HTR-8/SVneo (cell line): Measurements from ENCODE around the gene ABCA4.

Source experiments
- DNase-seq: peaks from one replicate; pipeline ENCODE4 v3.0.0; 2011; ENCODE audit warnings: low spot score, mixed read lengths; ENCODE audit not compliant: insufficient read length
- FAIRE-seq: peaks from 2 replicates; lab custom pipeline; 2011; peaks lifted over from hg19 to GRCh38; lab: Jason Lieb, UNC

ABCA4 gene

DNA sequence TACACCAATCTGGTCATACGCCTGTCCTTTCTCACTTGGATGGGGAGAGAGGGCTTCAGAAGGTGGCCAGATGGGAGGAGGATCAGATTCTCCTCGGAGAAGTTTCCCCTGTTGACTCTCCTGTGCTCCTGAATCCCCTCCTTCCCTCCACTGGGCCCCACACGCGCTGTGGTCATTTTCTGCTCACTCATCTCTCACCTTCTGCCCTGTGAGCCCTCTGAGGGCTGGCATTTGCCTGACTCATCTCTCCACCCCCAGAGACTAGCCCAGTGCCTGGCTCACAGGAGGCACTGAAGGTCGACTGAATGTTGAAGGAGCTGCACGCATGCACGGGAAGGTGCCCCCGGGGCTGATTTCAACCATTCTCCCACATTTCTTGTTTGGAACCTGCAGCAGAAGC is 14.2 kb downstream of the ABCA4 start:
- DNase-seq (no peak), FAIRE-seq (no peak)

DNA sequence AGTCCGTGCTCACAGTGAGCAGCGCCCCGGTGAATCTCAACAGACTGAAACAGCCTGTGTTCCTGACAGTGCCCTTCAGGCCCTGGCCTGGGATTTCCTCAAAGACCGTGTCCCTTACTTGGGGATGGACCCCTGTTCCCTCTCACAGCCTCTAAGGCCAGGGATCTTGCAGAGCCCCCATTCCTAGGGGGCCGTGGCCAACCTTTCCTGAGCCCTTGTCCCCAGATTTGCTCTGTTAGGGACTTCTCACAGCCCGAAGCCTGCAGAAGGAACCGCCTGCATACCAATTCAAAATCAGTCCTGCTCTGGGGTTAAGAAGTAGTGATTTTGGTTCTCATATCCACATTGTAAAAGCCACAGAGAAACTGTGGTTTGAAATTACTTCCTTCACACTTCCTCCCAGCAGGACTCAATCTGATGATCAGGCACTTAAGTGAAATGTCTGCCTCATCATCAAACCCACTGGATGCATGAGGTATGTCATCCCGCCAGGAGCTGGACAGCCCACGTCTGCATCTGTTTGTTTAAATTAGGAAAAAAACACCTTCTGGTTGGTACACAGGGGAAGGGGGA is 14.9 kb downstream of the ABCA4 start:
- no peak for FAIRE-seq
- DNase-seq, result no peak

DNA sequence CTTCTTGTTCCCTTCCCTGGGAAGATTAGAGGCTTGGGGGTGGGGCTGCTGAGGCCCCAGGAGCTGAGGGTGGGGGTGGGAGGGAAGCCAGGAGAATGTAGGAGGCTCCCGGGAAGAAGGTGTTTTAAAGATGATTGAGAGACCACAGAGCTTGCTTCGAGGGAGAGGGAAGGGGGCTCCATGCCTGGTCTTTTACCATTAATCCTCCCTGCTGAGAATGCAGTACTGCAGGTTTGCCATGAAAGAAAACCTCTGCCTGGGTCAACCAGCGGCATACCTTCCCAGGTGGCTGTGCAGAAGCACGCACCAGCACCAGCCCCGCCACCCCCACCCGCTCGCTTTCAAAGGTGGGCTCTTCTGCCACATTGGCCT is 15.4 kb downstream of the ABCA4 start:
- FAIRE-seq (no peak), DNase-seq (no peak)

DNA sequence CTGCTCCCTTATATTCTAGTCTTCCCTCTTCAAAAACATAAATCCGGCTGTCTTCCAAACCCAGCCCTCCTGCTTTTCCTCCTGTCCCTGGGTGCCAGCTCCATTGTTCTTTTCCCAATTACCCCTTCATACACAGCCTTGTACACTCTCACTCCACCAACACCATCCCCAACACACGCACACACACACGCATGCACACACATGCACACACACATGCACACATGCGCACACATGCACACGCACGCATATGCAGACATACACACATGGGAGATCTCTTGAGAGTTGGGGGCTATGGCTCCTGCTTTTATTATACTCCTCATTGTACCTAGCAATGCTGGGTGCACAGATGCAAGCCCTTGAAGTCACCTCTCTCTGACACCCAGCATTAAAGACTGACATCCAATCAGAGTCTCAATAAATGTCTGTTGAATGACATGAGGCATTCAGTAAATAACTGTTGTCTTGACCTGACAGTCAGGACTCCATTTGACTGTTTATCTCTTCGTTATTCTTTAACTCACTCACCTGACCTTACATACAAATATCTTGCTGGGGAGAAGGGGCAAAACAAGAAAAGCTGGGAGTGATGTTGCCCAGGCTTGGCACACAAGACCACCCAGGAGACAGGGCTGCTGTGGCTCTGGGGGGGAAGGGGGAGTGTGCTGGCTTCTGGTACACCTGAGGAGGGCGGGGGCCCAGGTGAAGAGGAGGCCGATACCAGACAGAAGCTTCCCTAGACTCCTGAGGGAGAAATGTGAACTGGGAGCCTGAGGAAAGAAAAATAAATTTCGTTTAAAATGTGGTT is 16.0 kb downstream of the ABCA4 start:
- FAIRE-seq, result no peak
- DNase-seq, result no peak

DNA sequence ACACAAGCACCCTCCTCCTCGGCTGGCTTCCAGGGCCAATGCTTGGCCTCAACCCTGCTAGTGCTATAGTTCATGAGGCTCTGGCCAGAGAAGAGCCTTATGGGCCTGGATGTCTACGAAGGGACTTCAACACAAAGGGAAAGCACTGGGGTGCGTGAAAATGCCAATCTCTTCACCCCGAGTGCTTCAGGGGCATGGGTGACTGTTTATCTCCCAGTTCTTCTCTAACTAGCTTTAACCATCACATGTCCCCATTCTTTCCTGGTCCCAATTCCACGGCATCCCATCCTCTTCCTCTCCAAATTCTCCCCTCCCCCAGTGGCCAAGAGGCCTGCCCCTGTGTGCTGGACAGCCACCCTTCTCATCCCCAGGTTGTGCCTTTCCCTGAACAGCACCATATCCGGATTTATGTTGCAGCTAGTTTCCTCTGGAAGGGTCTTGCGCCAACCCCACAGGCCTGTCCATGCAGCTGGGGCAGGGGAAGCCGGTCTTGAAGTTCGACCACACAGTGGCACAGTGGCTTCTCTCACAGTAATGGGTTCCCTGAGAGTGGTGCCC is 16.7 kb downstream of the ABCA4 start:
- FAIRE-seq (no peak), DNase-seq (no peak)

GRCh38 chr1:94103608-94104007 is 17.3 kb downstream of the ABCA4 start:
- FAIRE-seq (no peak), DNase-seq (no peak)

GRCh38 chr1:94101613-94102525 is 19.1 kb downstream of the ABCA4 start:
- FAIRE-seq (no peak), DNase-seq (no peak)

- DNase-seq (no peak), FAIRE-seq (peak; percentile 73)
Measured at GRCh38 chr1:94100785-94101612, 19.9 kb downstream of the ABCA4 start.

- DNase-seq (no peak), FAIRE-seq (no peak)
Measured at GRCh38 chr1:94100129-94100784, 20.7 kb downstream of the ABCA4 start.

DNA sequence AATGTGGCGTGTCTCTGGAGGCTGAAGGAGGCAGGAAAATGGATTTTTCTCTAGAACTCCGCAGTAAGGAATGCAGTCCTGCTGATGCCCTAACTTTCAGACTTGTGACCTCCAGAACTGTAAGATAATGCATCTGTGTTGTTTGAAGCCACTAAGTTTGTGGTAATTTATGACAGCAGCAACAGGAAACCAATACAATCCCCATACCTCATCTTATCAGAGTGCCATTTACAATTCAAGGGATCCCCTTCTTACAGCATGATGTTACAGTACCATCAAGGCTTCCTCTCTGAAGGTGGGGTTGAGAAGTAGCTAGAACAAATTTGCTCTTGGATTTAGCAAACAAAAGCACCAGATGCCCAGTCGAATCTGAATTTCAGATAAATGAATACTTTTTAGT is 21.6 kb downstream of the ABCA4 start:
- FAIRE-seq, result no peak
- DNase-seq, result no peak

- no peak for FAIRE-seq
- no peak for DNase-seq
Measured at GRCh38 chr1:94098585-94099111, 22.3 kb downstream of the ABCA4 start.

DNA sequence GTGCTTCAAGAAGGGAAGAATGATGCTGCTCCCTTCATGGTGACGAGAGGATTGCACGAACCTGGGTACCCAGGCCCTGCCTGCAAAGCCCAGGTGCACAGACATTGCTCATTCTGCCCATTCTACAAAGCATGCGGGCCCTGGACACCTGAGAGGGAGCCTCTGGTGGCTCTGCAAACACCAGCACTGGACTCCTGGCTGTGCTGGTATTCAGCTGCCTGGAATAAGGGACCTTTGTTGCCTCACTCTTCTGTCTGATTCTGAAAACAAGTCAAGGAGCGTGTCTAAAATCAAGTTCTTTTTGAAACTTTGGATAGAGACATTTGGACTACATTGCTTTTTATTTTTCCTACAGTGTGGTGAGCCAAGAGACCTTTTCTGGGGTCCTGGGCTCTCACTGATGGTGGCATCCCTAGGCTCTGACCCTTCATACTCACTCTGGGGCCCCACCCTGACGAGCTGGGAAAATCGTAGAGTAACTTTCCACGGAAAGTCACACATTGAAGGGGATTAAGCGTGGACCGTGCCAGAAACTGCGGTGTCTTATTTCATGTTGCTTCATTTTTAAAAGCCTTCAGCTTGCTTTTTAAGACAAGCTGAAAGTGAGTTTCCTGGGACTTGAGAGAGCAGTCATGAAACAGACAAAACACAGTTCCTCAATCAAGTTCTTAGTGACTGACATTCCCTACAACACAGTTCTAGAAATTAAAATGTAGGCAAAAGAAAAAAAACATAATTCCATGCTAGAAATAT is 24.0 kb downstream of the ABCA4 start:
- DNase-seq, result no peak
- no peak for FAIRE-seq

DNA sequence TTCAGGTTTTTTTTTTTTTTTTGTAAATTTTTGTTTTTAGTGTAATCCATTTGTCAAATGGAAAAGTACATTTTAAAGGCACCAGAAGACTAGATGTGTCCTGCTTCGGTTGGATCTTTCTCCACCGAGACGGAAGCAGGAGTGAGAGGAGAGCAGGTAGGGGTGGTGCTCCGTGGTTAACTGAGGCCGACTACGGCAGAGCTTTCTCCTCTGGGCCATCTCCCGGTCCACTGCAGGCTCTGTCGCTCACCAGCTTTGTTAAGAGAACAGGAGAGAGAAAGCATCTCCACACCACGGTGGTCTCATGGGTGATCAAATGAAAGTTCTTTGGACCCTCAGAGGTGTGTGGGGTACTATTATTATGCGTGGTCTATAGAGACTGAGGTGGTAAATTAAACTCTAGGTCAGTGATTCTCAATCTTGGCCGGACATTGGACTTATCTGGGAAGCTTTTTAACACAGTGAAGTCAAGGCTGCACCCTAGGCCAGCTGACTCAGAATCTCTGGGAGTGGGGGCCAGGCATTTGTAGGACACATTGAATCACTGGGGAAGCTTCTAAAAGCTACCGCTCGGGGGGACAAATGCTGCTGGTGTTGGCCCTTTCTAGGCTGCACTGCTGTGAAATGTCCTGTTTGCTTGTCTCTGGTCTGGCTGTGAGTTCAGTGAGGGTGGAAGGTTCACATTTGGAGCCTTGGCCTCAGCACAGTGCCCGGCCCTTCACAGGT is 25.0 kb downstream of the ABCA4 start:
- FAIRE-seq, result no peak

GRCh38 chr1:94095112-94095637 is 25.8 kb downstream of the ABCA4 start:
- DNase-seq (no peak), FAIRE-seq (no peak)

More for the DNA sequence above, 25.0 kb downstream of the ABCA4 start:
- no peak for DNase-seq

DNA sequence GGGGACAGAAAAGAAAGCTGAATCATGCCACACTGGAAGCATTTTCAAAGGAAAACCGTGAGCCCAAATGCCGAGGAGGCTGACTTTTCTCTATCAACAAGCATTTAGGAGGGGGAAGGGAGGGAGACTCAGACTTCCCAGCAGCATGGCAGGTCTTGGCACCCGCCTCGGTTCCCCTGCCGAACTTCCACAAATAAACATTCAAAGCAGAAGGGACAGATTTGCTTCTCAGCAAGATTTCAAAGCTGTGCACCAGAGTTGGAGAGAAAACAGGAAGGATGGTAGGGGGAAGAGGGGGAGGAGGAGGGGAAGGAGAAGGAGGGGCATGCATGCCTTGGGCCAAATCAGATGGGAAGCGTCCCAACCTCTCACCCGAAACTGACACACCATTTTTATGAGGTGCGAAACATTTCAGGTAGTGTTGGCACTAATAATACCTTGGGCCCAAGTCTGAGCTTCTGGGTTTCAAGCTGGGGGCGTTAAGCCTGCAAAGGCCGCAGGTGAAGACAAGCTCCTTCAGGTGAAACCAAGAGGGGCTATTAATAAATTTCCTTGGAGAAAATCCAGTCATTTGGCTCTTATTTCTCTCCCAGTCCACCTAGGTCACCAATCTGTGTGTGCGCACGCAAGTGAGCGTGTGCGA is 26.4 kb downstream of the ABCA4 start:
- FAIRE-seq (peak; percentile 20), DNase-seq (no peak)

DNA sequence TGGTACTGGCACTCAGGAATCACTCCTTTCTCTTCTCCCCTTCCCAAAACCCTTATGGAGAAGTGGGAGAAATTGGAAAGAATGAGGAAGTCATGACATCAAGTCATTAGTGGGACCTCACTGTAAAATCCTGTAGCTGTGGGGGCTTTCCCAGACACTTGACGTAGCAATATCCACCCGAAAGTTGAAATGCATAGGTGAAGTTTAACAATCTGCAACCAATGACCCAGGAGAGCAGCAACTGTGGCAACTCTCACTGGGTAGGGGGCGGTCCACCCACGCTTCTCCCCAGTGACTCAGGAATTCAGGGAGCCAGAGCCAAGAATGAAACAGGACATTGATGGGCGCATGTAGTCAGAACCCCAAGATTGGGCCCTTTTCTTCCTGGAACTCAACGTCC is 27.0 kb downstream of the ABCA4 start:
- DNase-seq (no peak), FAIRE-seq (peak; percentile 4)

DNA sequence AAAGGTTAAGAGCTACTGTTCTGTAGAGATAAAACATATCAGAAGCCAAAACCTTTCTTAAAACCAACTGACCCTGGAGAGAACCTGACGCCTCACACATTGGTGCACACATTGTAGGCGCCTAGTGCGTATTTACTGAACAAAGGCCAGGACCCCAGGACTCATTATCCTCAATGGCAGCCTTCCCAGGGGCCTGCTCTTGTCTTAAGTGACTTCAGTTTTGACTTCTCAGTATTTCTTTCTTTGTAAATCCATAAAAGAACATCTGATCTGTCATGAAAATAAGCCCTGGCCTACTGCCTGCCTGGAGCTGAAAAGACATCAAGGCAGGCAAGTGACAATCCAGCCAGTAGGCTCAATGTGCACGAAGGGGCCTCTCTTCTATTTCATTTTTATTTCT is 27.6 kb downstream of the ABCA4 start:
- no peak for FAIRE-seq
- DNase-seq, result no peak
